SK-N-SH treated with all-trans-retinoic acid at 6 μM for 48 hours (cell line): Measurements from ENCODE around the gene RBMS3.

Source experiments
- ARNTL ChIP-seq: fragments of 450-650 bp; formaldehyde crosslinking; IDR thresholded peaks from 2 replicates; pipeline ENCODE4 v1.5.0; 2020; ENCODE audit warnings: low read depth, mild to moderate bottlenecking, moderate library complexity, borderline replicate concordance
- CSDC2 ChIP-seq: fragments of 250-450 bp; sonication (Bioruptor Pico); IDR thresholded peaks from 2 replicates; pipeline ENCODE4 v1.5.0; 2020; ENCODE audit warnings: mild to moderate bottlenecking, moderate library complexity
- OSR1 ChIP-seq: fragments of 250-450 bp; sonication (Bioruptor Pico); IDR thresholded peaks from 2 replicates; pipeline ENCODE4 v1.8.0; 2022; ENCODE audit warnings: moderate library complexity, mild to moderate bottlenecking, inconsistent platforms
- RARB ChIP-seq: fragments of 250-450 bp; sonication (Bioruptor Pico); IDR thresholded peaks from 2 replicates; pipeline ENCODE4 v1.8.0; 2021; ENCODE audit warnings: mild to moderate bottlenecking, moderate library complexity
- SNAI2 ChIP-seq: fragments of 250-450 bp; sonication (Bioruptor Pico); IDR thresholded peaks from 2 replicates; pipeline ENCODE4 v1.5.0; 2020; ENCODE audit warnings: mild to moderate bottlenecking, moderate library complexity
- TOX ChIP-seq: fragments of 250-450 bp; sonication (Bioruptor Pico); IDR thresholded peaks from 2 replicates; pipeline ENCODE4 v1.8.0; 2021; ENCODE audit warnings: mild to moderate bottlenecking, moderate library complexity, borderline replicate concordance
- ZFP30 ChIP-seq: fragments of 450-650 bp; formaldehyde crosslinking; IDR thresholded peaks from 2 replicates; pipeline ENCODE4 v1.5.0; 2022; ENCODE audit warnings: mild to moderate bottlenecking, moderate library complexity
- ZNF565 ChIP-seq: fragments of 450-650 bp; formaldehyde crosslinking; conservative IDR thresholded peaks from 2 replicates; pipeline ENCODE4 v1.5.0; 2020; ENCODE audit warnings: low read depth, mild to moderate bottlenecking, moderate library complexity
- ZNF70 ChIP-seq: fragments of 450-650 bp; formaldehyde crosslinking; IDR thresholded peaks from 2 replicates; pipeline ENCODE4 v1.5.0; 2020; ENCODE audit warnings: mild to moderate bottlenecking, moderate library complexity
- TF ChIP-seq, protein P1 (sequence below): fragments of 250-450 bp; sonication (Bioruptor Pico); IDR thresholded peaks from 2 replicates; pipeline ENCODE4 v1.8.0; 2020; ENCODE audit warnings: mild to moderate bottlenecking, moderate library complexity, borderline replicate concordance

GRCh38 chr3:29240248-29240647 lies 40.6 kb upstream of the RBMS3 start:
- TF ChIP-seq RARB (CRISPR knock-in tag) (no peak), OSR1 (no peak), CSDC2 (no peak), SNAI2 (CRISPR knock-in tag) (no peak), ZFP30 (CRISPR knock-in tag) (no peak), ZNF70 (CRISPR knock-in tag) (no peak), ZNF565 (CRISPR knock-in tag) (no peak), TOX (CRISPR knock-in tag) (no peak), ARNTL (no peak)
- TF ChIP-seq, protein P1, sequence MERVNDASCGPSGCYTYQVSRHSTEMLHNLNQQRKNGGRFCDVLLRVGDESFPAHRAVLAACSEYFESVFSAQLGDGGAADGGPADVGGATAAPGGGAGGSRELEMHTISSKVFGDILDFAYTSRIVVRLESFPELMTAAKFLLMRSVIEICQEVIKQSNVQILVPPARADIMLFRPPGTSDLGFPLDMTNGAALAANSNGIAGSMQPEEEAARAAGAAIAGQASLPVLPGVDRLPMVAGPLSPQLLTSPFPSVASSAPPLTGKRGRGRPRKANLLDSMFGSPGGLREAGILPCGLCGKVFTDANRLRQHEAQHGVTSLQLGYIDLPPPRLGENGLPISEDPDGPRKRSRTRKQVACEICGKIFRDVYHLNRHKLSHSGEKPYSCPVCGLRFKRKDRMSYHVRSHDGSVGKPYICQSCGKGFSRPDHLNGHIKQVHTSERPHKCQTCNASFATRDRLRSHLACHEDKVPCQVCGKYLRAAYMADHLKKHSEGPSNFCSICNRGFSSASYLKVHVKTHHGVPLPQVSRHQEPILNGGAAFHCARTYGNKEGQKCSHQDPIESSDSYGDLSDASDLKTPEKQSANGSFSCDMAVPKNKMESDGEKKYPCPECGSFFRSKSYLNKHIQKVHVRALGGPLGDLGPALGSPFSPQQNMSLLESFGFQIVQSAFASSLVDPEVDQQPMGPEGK (CRISPR knock-in tag) = no peak
